ENCODE measurements around the gene OR2T11.
"Not testable (repeated sequence)": the region's sequence is repeated elsewhere in the genome, so short reads cannot be mapped to it uniquely, and the experiment has no call there.

Gene OR2T11, protein sequence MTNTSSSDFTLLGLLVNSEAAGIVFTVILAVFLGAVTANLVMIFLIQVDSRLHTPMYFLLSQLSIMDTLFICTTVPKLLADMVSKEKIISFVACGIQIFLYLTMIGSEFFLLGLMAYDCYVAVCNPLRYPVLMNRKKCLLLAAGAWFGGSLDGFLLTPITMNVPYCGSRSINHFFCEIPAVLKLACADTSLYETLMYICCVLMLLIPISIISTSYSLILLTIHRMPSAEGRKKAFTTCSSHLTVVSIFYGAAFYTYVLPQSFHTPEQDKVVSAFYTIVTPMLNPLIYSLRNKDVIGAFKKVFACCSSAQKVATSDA

DNA sequence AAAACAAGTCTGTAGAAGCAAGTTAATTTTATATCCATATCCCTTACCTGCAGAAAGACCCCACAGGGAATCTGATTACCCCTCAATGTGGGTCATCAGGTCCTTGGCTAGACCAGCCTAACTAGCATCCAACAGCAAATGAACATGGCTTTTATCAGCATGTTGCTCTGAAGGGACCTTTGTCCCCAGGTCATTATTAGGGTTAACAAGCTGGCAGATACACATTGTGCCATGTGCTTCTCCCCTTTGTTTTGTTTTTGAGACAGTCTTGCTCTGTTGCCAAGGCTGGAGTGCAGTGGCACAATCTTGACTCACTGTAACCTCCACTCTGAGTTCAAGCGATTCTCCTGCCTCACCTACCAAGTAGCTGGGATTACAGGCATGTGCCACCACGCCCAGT, at the start of gene OR2T11:
Gene OR2T11, minus strand, starts transcription at position 101 of the 400 bp plus-strand sequence. CDS start 7,963 bp downstream, outside the sequence.
- not testable (repeated sequence) for ATAC-seq

DNA sequence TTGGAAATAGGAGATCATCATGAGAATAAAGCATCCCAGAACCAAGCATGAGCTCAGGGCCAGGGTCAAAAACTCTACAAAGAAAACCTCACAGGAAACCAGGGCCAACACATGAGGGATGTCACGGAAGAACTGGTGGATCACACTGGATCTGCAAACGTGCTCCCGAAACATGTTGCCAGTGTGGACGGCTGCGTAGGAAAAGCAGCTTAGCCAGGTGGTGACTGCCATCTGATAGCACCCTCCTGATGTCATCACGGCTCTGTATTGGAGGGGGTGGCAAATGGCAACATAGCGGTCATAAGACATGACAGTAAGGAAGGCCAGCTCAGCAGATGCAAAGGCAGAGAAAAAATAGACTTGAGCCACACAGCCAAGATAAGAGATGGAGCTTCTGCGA, 46.8 kb upstream of the OR2T11 start:
- ATAC-seq, result no peak

DNA sequence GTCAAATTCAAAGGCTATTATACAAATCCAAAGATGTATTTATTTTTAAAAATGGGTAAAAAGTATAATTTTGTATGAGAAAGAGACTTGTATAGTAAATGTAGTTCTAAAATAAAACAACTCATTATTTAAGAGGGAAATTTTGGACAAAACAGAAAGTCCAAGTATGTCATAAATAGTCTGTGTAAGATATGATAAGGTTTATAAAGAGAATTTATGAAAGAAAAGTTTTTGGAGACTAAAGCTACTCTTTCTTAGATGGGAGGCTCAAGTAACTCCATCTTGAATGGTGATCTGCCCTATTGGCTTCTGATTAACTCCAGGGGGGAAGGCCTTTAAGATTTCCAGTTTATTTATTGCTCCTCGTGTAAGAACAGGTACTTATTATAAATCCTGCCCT, 35.1 kb upstream of the OR2T11 start:
- no peak for ATAC-seq

DNA sequence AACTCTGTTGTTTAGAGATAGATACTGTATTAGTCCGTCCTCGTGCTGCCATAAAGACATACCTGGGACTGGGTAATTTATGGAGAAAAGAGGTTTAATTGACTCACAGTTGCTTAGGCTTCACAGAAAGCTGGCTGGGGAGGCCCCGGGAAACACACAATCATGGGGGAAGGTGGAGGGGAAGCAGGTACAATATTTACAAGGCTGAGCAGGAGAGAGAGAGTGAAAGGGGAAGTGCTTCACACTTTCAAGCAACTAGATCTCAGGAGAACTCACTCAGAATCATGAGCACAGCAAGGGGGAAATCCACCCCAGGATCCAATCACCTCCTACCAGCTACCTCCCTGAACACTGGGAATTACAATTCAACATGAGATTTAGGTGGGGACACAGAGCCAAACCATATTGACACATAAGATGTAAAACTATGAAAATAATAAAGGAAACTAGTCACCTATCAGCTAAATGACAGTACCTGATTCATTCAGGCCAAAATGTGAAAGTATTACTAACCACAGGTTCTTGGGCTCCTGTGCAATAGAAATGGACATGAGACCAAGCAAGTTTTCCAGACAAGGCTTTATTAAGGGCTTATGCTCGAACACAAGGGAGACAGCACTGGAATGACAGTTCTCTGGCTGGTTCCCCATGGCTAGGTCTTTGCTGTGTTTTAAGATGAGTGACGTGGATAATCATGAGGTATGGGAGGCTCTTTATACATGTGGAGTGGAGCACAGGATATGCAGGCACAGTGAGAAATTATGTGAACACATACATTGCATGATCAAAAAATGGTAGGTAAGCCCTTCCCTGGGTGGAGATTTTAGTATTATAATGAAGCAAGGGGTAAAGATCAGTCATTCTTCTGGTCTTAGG, 28.8 kb upstream of the OR2T11 start:
- peak in 1 of 2 donors; percentile 45 for ATAC-seq

DNA sequence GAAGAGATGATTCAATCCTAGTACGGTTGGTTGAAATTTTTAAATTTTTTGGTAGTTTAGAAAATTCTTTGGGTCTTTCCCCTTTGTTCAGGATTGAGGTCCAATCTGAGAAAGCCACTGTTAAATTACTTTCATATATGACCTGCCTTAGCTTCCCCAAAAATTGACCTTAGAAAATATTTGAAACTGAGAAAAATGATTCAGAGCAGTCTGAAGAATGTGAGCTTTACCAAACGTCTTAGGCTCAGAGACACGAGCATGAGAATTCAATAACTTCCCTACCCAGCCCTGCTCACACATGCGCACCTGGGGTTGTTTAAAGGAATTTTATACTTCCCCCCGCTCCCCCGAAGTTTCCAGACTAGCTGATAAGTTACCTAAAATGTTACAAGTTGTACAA, 21.9 kb upstream of the OR2T11 start:
- ATAC-seq, result not testable (repeated sequence)

DNA sequence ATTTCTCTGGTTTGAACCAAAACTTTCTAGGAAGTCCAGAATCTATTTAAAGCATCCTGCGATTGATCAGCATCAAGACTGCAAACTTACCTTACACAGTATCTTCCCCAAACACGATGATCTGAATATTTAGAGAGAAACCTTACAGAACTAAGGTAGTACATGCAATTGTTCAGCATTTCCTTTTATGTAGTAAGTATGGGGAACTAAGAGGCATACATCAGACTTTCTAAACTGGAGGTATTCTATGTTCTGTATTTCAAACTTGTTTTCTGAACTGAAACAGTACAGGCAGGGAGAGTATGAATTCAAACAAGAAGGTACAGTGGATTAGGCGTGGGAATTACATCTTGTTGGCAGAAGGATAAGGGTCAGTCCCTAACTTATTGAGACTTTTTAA, 20.5 kb upstream of the OR2T11 start, which contains the start of gene OR2T27:
Gene OR2T27, minus strand, starts transcription at position 175 of the 400 bp plus-strand sequence. CDS start 4,644 bp downstream, outside the sequence.
- not testable (repeated sequence) for ATAC-seq

DNA sequence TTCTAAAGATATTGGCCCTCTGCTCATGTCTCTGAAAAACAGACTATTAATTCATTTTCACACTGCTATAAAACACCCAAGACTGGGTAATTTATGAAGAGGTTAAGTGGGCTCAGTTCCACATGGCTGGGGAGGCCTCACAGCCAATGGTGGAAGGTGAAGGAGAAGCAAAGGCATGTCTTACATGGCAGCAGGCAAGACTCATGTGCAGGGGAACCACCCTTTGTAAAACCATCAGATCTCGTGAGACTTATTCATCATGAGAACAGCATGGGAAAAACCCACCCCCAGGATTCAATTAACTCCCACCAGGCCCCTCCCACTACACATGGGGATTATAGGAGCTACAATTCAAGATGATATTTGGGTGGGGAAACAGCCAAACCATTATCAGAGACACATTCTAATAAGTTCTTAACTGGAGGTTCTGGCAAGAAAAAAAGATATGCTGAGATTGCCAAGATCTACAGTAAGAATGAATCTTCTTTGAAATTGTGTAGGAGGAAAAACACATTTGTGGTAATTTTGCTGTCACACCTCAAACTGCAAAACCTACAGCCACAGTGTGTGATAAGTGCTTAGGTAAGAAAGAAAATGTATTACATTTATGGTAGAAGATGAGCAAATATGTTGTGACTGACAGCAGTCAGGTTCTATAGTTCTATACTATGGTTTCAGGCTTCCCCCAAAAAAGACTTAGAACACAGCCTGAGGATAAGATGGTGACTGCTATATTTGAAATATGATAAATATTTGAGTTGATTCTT, 14.1 kb upstream of the OR2T11 start:
- ATAC-seq, result not testable (repeated sequence)

DNA sequence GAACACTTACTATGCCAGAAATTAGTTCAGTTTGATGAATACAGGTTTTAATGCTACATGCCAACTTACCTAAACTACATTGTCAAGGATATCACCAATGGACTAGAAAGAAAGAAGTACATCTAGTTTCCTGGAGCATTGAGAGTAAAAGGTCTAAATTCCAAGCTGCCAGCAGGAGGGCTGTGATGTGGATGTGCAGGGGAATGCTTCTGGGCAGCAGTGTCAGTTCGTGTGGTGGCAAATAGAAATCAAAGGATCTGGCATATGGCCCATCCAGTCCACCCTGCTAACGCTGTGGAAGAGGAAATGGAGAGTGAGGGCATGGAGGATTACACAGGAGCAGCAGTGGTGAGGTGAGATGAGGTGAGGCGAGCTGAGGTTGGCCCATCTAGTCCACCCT, 10.3 kb upstream of the OR2T11 start, which contains the start of gene OR2T35:
Gene OR2T35, minus strand, starts transcription at position 101 of the 400 bp plus-strand sequence. CDS start 6,020 bp downstream, outside the sequence.
- not testable (repeated sequence) for ATAC-seq

DNA sequence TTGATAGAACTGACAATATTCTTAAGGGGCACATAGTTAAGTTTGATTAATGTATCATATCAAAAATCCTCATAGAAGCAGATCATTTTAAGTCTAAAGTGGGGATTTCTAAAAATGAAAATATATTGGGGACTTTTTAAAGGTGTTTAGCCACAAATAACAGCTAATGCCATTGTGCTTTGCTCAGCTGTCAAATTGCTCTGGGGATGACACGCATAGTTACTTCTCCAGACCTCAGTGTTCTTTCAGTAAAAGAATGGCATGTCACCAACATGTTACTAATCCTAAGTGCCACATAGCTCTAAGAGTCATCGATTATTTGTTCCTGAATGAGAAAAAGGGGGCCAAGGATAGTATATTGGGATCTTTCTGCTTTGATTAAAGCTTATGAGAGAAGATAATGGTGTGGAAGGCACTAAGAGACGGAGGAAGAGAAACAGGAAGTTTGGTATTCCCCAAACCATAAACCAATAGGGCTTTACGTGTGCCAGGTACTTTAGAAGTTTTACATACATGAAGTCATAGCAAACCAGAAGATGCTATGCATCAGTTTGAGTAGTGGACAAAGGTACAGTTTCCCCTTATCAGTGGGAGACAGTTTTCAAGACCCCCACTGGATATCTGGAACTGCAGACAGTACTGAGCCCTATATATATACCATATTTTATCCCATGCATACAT, 8.2 kb upstream of the OR2T11 start:
- peak in 1 of 2 donors; percentile 41 for ATAC-seq

DNA sequence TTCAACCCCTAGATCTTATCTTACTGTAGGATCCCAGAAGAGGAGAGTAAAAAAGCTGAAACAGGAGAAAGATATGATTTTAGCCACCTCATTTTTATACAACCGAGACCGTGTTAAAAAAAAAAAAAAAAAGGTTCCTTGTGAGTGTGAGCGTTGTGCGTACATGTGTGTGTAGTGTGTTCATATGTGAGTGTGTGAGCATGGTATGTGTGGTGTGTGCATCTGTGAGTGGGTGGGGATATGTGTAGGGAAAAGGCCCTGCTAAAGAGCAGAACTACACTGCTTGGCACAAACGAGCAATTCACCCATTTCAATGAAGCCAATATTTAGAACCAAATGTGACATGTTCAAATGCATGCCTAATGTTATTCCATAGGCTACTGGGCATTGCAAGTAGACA, 6.7 kb upstream of the OR2T11 start:
- not testable (repeated sequence) for ATAC-seq

DNA sequence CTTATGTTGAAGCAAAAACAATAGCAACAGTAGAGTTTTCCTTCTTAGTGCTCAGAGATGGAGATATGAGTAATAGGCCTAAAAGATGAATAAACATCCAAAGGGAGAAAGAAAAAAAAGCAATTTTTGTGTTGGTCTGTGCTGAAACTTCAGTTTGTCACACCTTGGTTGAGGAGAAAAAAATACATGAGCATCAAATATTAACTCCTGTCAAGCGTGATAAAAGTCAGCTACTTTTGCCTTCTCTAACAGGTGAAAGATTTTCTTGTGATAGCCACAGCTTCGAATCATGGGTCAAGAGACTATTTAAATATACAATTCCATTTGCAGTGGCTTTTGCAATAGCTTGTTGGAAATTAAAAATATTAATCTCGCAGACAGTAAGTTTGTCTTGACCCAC, 6.0 kb upstream of the OR2T11 start:
- not testable (repeated sequence) for ATAC-seq

DNA sequence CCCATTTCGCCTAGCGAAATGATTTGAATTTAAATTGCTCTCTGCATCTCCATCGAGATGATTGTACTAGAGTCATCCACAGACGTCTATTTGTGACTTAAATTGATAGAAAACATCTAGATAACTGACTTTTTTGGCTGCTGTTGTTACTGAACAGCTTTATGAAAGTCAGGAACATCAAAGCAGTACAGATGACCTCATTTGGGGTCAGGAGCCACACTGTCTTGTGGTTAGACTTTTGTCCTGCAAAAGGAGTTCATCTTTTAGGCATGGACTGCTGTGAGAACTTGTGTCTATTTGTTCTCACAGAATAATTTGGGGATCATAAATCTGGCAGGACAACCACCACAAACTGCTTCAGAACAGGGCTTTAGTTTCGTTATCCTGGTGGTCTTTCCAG, 4.8 kb upstream of the OR2T11 start:
- ATAC-seq, result not testable (repeated sequence)

DNA sequence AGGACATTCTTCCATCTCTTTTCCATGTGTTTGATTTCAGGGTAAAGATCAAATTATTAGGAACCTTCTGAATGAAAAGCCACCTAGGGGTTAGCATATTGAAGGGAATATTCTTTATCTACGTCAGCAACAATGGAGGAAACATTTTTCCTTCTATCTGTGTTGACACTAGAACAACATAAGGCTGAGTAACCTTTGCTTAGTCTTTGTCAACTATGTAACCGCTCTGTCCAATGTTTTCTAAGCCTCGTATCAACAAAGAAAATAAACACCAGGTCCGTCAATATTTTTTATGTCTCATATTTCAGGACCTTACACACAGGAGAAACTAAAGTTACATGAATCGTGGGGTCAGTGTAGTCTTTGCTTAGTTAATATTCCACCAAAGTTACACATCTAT, 1.7 kb upstream of the OR2T11 start:
- ATAC-seq, result not testable (repeated sequence)

DNA sequence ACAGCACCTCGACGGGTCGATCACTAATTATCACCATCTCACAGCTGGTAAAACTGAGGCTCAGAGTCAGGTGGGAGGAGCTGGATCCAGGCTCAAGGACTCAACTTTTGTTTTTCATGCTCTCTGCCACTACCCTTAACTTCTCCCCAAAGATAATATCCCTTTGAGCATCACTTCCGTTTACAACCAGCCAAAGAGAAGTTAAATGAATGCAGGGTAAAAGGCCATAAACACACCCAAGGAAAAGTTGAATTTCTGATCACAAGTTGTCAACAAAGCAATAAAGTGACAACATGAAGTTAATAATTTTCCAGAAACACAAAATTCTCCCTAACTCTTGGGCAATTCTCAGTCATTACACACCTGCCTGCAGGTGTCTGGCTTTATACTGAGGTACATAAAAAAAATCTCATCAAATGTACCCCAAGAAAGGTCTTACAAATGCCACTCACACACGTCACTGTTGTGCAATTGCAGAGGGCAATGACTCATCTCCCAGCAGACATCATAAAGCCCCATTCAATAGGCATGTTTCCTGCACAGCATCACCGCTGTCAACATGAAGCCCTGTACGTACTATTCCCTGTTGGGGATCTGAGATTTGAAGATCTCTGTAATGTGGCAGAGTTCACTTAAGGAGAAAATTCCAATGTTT, 3.4 kb downstream of the OR2T11 start:
- ATAC-seq, result no peak

DNA sequence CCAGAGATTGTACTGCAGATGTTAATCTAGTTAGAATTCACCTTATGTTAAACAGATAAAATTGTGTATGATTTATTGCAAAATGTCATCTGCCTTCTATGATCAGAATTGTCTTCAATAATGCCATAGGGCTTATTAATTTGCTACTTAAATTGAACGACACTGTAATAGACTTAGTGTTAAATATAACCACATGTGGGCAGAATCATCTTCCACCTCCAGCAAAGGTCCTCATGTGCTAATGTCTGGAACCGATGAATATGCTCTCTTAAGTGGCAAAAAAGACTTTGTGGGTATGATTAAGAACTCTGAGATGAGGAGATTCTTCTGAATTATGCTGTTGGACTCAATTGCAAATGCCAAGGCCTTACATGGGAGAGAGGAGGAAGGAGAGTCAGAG, 4.3 kb downstream of the OR2T11 start:
- no peak for ATAC-seq

DNA sequence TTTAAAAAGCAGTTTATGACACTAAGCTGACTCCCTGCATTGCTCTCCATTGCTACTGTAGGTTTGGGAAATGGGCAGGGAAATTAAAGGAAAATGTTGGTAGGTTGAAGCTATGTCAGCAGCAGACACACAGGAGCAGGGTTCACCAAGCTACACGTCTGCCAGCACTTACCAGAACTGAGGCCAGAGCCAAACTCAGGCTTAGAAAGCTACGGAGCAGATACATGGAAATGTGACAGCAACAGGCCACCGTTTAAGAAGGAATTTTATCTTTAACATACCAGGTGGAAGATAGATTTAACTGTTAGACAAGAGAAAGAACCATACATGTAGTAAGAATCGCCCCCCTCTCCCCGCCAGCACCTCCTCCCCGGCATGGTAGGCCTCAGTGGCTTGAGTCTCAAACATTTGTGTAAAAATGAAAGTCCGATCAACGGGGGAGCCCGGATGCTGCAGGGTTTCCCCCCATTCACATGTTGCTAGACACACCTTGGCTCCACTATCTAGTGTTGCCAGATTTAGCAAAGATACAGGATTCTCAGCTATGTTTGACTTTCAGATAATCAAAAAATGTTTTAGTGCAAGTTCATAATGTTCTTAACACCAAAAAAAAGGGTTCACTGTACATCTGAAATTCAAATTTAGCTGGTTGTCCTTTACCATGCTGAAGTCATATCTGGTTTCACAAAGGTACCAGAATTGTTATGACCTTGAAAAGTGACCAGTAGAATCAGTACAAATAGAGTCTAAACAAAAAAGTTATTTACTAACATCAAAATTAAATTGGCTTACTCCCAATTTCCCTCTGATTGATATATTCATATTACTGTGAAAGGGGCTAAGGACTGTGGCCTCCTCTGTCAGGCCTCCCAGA, 6.7 kb downstream of the OR2T11 start:
- no peak for ATAC-seq

DNA sequence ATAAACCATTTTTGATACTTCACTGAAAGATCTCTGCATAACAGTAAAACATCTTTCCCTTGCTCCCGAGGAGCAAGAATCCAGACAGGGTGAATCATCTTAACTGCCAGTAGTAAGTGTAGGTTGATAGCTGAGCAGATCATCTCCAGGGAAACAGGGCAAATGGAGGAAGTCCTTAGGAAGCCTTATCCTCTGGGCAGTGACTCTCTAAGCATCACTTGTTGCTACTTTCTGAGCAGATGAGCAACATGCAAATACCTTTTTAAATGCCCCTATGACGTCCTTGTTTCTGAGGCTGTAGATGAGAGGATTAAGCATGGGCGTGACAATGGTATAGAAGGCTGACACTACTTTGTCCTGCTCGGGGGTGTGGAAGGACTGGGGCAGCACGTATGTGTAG, 8.9 kb downstream of the OR2T11 start:
- ATAC-seq, result no peak

DNA sequence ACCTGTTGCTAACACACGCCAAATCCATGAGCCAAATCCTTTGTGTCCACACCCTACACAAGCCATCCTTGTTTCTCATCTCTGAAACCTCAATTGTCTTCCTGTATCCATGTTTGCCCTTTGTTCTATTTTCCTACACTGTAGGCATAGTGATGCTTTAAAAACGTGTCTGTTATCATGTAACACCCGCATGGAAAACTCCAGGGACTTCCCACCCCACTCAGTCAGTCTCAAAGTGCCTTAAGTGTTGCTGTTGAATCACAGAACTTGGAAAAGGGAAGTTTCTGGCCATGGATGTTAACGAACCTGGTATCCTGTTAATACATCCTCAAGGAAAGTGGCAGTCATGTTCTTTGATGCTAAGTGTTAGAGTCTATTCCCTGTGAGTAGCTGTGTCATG, 9.7 kb downstream of the OR2T11 start:
- ATAC-seq, result no peak

DNA sequence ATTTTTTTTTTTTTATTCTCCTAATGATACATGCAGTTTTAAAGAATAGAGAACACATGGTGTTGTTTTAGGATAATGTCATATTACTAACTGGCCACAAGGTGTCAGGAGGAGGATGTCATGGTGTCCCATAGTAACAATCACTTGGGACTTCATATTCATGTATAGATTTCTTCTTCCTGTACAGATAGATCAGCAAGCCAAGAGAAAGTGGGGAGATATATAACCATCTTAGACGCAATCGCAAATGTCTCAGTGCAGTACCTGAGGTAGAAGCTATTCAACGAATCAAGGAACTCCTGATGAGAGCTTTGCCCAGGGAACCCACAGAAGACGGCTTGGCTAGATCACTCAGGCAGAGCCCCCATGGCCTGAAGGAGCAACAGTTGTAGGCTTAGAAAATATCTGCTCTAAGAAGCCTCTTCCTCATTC, 12.3 kb downstream of the OR2T11 start:
- peak; percentile 28 to 33 for ATAC-seq

DNA sequence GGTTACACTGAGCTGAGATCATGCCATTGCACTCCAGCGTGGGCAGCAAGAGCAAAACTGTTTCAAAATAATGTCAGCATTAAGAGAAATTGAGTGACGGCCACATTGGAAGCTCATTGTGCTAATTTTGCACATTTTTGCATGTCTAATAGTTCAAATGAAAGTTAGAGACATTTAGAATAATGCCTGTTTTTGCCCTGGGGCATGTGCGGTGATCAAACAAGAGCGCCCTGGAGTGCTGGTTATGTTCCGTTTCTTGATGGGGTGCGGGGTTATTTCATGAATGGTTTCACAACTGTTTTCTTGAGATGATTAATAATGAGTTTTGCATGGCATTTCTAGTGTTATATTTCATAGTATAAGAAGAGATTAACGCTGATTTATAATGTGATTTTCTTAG, 13.1 kb downstream of the OR2T11 start:
- no peak for ATAC-seq
